GM21529 (cell line): ENCODE measurements around the gene IGFBP4.

Source experiments
- ATAC-seq: cut with Tn5 transposase; IDR thresholded peaks from one replicate; pipeline ENCODE4 v1.9.1; 2021; ENCODE audit not compliant: unreplicated experiment

IGFBP4 gene

GRCh38 chr17:40486522-40487370 lies 43.5 kb downstream of the IGFBP4 start:
- no peak for ATAC-seq

- no peak for ATAC-seq
Observed at GRCh38 chr17:40487371-40488020, 44.2 kb downstream of the IGFBP4 start.

- ATAC-seq = no peak
Observed at GRCh38 chr17:40490289-40490853, 47.1 kb downstream of the IGFBP4 start.

- ATAC-seq = no peak
Observed at GRCh38 chr17:40490982-40491381, 47.7 kb downstream of the IGFBP4 start.

- no peak for ATAC-seq
Observed at GRCh38 chr17:40491486-40491885, 48.2 kb downstream of the IGFBP4 start.

- ATAC-seq = no peak
Observed at GRCh38 chr17:40493697-40494096, 50.4 kb downstream of the IGFBP4 start.

- ATAC-seq = no peak
Observed at GRCh38 chr17:40495140-40495539, 51.9 kb downstream of the IGFBP4 start.

GRCh38 chr17:40496170-40496569 lies 52.9 kb downstream of the IGFBP4 start:
- ATAC-seq = no peak

GRCh38 chr17:40496634-40497420 lies 53.6 kb downstream of the IGFBP4 start:
- no peak for ATAC-seq

GRCh38 chr17:40497695-40498094 lies 54.4 kb downstream of the IGFBP4 start:
- no peak for ATAC-seq

- no peak for ATAC-seq
Observed at GRCh38 chr17:40498281-40499084, 55.2 kb downstream of the IGFBP4 start.

GRCh38 chr17:40499551-40500189 lies 56.4 kb downstream of the IGFBP4 start:
- ATAC-seq = no peak

GRCh38 chr17:40500190-40500589 lies 56.9 kb downstream of the IGFBP4 start:
- no peak for ATAC-seq

- ATAC-seq = no peak
Observed at GRCh38 chr17:40500709-40501108, 57.5 kb downstream of the IGFBP4 start.

- ATAC-seq = no peak
Observed at GRCh38 chr17:40501499-40501911, 58.3 kb downstream of the IGFBP4 start, which contains the start of gene TNS4. TSS of gene TNS4 (minus strand) at chr17:40501623. CDS start at chr17:40496425, 5,198 bp downstream.

- ATAC-seq = no peak
Observed at GRCh38 chr17:40502716-40503115, 59.5 kb downstream of the IGFBP4 start.

- ATAC-seq = no peak
Observed at GRCh38 chr17:40503154-40503553, 59.9 kb downstream of the IGFBP4 start.

GRCh38 chr17:40506786-40507185 lies 63.5 kb downstream of the IGFBP4 start:
- ATAC-seq = no peak
